ENCODE results near the gene SUN5.

SUN5 gene

GRCh38 chr20:33026072-33026778 lies 22.0 kb upstream of the SUN5 start:
- no peak for FAIRE-seq

- FAIRE-seq: no peak
Measured at GRCh38 chr20:33025318-33025876, 21.2 kb upstream of the SUN5 start.

DNA sequence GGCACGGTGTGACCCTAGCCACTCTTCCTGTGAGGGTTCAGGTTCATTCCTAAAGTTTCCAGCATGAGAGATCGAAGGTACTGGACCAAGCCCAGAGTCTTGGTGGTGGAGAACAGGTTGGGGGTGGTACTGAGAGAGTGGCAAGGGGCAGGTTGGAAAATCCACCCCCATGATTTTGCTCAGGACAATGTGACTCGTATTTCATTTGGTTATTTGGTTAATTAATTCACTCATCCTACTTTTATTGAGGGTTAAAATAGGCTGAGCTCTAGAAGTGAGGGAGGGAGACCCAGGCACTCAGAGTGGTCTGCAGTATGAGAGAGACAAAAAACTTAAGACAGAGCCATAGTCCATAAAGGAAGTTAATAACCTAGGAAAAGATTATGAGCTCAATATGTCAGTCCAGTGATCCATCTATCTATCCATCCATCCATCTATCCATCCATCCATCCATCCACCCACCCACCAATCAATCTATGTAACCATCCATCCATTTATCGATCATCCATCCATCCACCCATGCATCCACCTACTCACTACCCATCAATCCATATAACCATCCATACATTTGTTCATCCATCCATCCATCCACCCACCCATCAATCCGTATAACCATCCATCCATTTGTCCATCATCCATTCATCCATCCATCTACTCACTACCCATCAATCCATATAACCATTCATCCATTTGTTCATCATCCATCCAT lies 20.5 kb upstream of the SUN5 start:
- no peak for FAIRE-seq

- no peak for FAIRE-seq
Measured at GRCh38 chr20:33024243-33024560, 20.0 kb upstream of the SUN5 start.

- FAIRE-seq: no peak
Measured at GRCh38 chr20:33023439-33024242, 19.4 kb upstream of the SUN5 start.

DNA sequence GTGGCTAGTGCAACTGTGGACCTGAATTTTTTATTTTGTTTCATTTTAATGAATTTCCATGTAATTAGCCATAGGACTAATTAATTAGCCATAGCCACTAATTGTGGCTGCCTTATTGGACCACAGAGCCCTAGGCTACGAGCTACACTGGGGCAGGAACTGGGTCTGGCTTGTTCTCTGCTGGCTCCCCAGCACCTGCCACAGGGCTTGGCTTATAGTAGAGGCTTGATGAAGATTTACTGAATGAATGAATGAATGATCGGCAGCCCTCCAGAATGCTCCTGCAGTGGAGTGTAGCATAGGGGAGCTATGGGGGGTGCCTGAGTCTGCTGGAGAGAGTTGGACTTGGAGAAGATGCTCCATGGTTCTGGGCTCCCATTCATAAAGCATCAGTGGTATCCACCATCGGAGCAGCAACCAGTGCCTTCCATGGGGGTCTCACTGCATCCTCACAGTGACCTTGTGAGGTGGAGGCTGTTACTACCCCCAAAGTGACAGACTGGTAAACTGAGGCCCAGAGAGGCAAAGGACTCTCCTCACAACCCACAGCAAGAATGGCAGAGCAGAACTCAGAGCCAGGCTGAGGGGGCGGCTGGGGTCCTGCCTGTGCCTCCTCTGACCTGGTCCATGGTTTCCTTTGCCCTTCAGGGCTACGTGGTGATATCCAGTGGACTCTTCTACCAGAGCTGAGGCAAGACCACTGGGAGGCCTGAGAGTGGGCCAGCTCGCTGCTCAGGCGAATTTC lies 18.6 kb upstream of the SUN5 start:
- no peak for FAIRE-seq

DNA sequence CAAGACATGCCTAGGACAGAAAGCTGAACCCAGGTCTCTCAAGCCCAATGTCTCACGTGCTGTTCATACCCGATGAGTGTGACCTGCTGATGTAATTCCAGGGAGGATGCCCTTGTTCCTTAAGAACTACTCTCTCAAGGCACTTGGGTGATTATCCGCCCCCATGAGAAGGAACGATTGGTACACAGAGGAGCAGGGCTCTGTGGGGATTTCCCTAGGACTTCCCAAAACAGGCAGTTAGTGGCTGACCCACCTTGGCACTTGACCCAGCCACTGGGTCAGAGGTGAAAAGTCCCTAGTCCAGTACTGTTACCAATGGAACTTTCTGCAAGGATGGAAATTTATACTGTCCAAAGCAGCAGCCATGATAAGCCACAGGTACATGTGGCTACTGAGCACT lies 18.1 kb upstream of the SUN5 start:
- no peak for FAIRE-seq

DNA sequence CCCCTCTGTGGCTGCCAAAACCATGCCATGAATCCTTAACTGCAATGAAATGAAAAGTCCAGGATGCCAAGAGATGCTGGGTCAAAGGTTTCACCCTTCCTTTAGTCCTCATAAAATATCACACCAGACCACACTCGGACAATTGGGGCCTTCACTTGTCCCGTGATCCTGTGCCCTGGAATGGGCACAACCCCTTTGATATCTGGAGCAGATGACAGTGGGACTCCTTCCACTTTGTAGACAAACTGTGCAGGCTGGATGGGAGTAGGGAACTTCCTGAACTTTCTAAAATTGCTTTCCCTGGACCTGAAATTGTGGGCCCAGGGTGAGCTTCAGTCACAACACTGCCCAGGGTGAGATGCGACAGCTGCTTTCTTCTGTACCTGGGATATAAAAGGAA lies 17.6 kb upstream of the SUN5 start:
- FAIRE-seq: no peak

GRCh38 chr20:33020278-33021161 lies 16.3 kb upstream of the SUN5 start:
- FAIRE-seq: no peak

- FAIRE-seq: no peak
Measured at GRCh38 chr20:33019465-33020277, 15.4 kb upstream of the SUN5 start.

GRCh38 chr20:33018169-33018931 lies 14.1 kb upstream of the SUN5 start:
- no peak for FAIRE-seq

GRCh38 chr20:33017542-33017941 lies 13.3 kb upstream of the SUN5 start:
- no peak for FAIRE-seq

DNA sequence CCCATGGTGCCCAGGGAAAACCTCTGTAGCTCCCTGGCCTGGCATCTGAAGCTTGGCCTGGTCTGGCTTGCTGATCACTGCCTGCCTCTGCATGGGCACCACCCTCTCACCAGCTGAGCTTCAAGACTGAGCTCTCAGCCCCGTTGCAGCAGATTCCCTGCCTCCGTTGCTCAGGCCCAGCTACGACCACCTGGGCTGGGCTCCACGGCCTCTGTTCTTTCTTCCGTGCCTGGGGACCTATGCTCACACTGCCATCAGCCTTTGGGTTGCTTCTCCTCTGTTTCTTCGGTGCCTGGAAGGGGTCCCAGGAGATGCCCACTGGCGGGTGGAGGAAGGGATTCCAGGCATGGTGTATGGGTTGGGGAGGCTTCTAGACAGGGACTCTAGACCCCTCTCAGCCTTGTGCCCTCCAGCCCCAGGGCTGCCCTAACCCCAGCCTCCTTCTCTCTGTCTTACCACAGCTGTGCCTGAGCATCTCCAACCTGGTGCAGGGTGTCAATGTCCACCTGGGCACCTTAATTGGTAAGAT lies 12.4 kb upstream of the SUN5 start:
- FAIRE-seq: no peak

- no peak for FAIRE-seq
Measured at GRCh38 chr20:33015700-33016580, 11.7 kb upstream of the SUN5 start.

GRCh38 chr20:33015114-33015484 lies 10.9 kb upstream of the SUN5 start:
- no peak for FAIRE-seq

DNA sequence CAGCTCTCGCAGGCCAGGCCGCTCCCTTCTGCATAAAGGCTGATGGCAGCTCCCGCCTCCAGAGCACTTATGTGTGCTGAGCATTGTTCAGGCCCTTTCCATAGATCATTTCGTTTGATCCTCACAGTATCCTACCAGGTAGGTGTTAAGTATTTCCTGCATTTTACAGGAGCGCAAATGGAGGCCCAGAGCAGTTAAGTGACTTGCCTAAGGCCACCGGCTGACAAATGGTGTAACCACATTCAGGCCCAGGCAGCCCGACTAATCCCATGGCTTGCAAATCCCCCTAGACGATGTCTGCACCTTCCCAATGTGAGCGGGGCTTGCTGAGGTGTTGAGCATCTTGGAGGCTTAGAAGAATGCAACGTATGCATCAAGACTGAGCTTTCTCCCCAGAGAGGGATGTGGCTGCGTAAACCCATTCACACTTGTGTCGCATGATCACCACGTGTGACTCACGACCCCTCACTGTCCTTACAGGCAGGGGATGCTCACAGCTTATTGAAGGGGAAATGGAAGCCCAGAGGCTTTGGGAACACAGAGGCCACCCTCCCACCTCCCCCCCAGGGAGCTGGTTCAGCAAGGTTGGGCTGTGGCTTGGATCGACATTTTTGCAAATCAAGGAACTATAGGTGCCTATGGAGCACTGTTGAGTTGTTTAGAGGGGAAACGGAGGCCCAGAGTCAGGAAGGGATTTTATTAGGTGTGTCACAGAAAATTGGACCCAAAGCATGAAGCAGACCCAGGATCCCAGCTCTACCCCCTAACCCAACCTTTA lies 10.3 kb upstream of the SUN5 start:
- no peak for FAIRE-seq

DNA sequence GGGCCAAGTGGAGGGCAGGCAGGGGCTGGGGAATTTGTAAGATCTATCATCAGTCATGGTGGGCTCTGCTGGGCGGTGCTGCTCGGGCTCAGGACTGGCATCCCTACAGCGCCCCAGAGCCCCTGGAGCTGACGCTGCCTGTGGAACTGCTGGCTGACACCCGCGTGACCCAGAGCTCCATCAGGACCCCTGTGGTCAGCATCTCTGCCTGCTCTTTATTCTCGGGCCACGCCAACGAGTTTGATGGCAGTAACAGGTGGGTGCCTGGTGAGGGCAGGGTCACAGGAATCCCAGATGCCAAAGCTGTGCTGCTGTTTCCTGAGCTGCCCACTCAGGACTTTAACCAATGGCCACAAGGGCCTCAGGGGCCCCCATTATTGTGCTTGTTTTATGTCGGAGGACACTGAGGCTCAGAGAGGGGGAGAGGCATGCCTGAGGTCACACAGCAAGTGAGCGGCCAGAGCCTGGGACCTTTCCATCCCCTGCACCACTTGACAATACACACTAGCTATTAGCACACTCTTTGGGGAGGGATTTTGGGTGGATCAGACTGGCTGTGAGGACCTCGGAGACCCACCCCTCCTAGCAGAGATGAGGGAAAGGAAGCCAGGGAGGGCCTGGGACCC lies 9.6 kb upstream of the SUN5 start:
- FAIRE-seq: no peak

All from endometrium (tissue), 2 donors.